ENCODE measurements around the gene AR. TPM values are rescaled to one million over a fixed set of nuclear protein-coding genes. Genes with fewer than 3 reads are reported as not detected.

Gene AR
- total RNA-seq, 2 donors from 2014 or later: 9.4 to 14.4 TPM

- DNase-seq: no peak
- intact Hi-C loops (cut with DNase I): no loop called here
- no peak for ATAC-seq
These were observed 156.8 kb downstream of the AR start for GRCh38 chrX:67700602-67701001.

GRCh38 chrX:67714004-67714403, 170.2 kb downstream of the AR start:
- intact Hi-C loops (cut with DNase I): loop anchor here in 1 of 2 donors (10.0 kb wide), 1 partner anchor 149 kb away; no protein-coding TSS in a partner anchor
- ATAC-seq (no peak), DNase-seq (no peak)

GRCh38 chrX:67717571-67717970, 173.8 kb downstream of the AR start:
- DNase-seq: no peak
- intact Hi-C loops (cut with DNase I): loop anchor here in 1 of 2 donors (10.0 kb wide), 1 partner anchor 153 kb away; no protein-coding TSS in a partner anchor
- no peak for ATAC-seq

- DNase-seq (no peak), ATAC-seq (peak; percentile 81 to 84)
- intact Hi-C loops (cut with DNase I): loop anchor here in 1 of 2 donors (10.0 kb wide), 1 partner anchor 154 kb away; no protein-coding TSS in a partner anchor
These were observed 175.1 kb downstream of the AR start for GRCh38 chrX:67718926-67719325.

GRCh38 chrX:67720344-67720743, 176.5 kb downstream of the AR start:
- intact Hi-C loops (cut with DNase I): no loop called here

GRCh38 chrX:67721321-67721720, 177.5 kb downstream of the AR start:
- intact Hi-C loops (cut with DNase I): no loop called here
- ATAC-seq (no peak), DNase-seq (no peak)

More at GRCh38 chrX:67720344-67720743, 176.5 kb downstream of the AR start:
- ATAC-seq (no peak), DNase-seq (no peak)

- intact Hi-C loops (cut with DNase I): no loop called here
- no peak for ATAC-seq
- DNase-seq: no peak
These were observed 179.9 kb downstream of the AR start for GRCh38 chrX:67723580-67724351.

GRCh38 chrX:67724359-67725110, 180.7 kb downstream of the AR start:
- ATAC-seq (peak in 1 of 2 donors; percentile 22), DNase-seq (no peak)
- intact Hi-C loops (cut with DNase I): no loop called here

- ATAC-seq (no peak), DNase-seq (no peak)
- intact Hi-C loops (cut with DNase I): no loop called here
These were observed 181.7 kb downstream of the AR start for GRCh38 chrX:67725471-67725870.

GRCh38 chrX:67726018-67726417, 182.2 kb downstream of the AR start:
- intact Hi-C loops (cut with DNase I): no loop called here
- no peak for DNase-seq
- ATAC-seq: no peak

GRCh38 chrX:67727576-67727975, 183.8 kb downstream of the AR start:
- intact Hi-C loops (cut with DNase I): no loop called here
- DNase-seq: no peak
- no peak for ATAC-seq

- DNase-seq (no peak), ATAC-seq (no peak)
- intact Hi-C loops (cut with DNase I): no loop called here
These were observed 186.5 kb downstream of the AR start for GRCh38 chrX:67730296-67730695.

- ATAC-seq (no peak), DNase-seq (no peak)
- intact Hi-C loops (cut with DNase I): no loop called here
These were observed 187.2 kb downstream of the AR start for GRCh38 chrX:67731061-67731460.

- ATAC-seq (no peak), DNase-seq (no peak)
- intact Hi-C loops (cut with DNase I): no loop called here
These were observed 189.0 kb downstream of the AR start for GRCh38 chrX:67732864-67733263.

- no peak for DNase-seq
- intact Hi-C loops (cut with DNase I): no loop called here
- ATAC-seq: no peak
These were observed 190.4 kb downstream of the AR start for GRCh38 chrX:67734111-67734753.

- DNase-seq (no peak), ATAC-seq (no peak)
- intact Hi-C loops (cut with DNase I): no loop called here
These were observed 205.7 kb downstream of the AR start for GRCh38 chrX:67749536-67749935.

- intact Hi-C loops (cut with DNase I): no loop called here
- no peak for ATAC-seq
- no peak for DNase-seq
These were observed 206.9 kb downstream of the AR start for GRCh38 chrX:67750694-67751093.

- no peak for ATAC-seq
- intact Hi-C loops (cut with DNase I): no loop called here
- DNase-seq: no peak
These were observed 215.2 kb downstream of the AR start for GRCh38 chrX:67759018-67759417.

GRCh38 chrX:67777148-67777547, 233.3 kb downstream of the AR start:
- intact Hi-C loops (cut with DNase I): no loop called here
- DNase-seq: no peak
- no peak for ATAC-seq

- intact Hi-C loops (cut with DNase I): no loop called here
- DNase-seq (no peak), ATAC-seq (no peak)
These were observed 235.3 kb downstream of the AR start for GRCh38 chrX:67779099-67779498.
